Measurements from ENCODE around the gene CEP170B. TPM values are rescaled to one million over a fixed set of nuclear protein-coding genes. Genes with fewer than 3 reads are reported as not detected.

The CEP170B gene
- total and polyA plus RNA-seq, 2 donors from 2014 or later, result 8.1 to 42.4 TPM

GRCh38 chr14:104885031-104885972, 20.2 kb downstream of the CEP170B start:
- Histone ChIP-seq H3K9me3 (ENCODE audit: control insufficient read depth in 2 of 3, insufficient read depth in 1 of 3, low read length in 3 of 3) (no peaks in the 10 kb centered on the region), H3K9ac (ENCODE audit: low read length in 3 of 3) (no peak overlapping the region), H3K4me3 (ENCODE audit: low read length in 3 of 3) (no peak overlapping the region), H3K27ac (ENCODE audit: low read depth in 2 of 2, low read length in 2 of 2) (no peak overlapping the region), H3K4me1 (ENCODE audit: control insufficient read depth in 2 of 3, insufficient read depth in 2 of 3, low read depth in 1 of 3, low read length in 3 of 3) (no peaks in the 10 kb centered on the region), H3K27me3 (ENCODE audit: control insufficient read depth, insufficient read depth, low read length) (no peaks in the 10 kb centered on the region), H3K36me3 (ENCODE audit: control insufficient read depth in 2 of 3, insufficient read depth in 3 of 3, low read length in 3 of 3) (peaks cover 2 to 11% (median 6%) of the 10 kb centered on the region in 3 donors)
- peak in 1 of 5 donors; percentile 67 for DNase-seq
- intact Hi-C loops (cut with DNase I), result no loop called here
- FAIRE-seq, result no peak
- TF ChIP-seq, protein P1, sequence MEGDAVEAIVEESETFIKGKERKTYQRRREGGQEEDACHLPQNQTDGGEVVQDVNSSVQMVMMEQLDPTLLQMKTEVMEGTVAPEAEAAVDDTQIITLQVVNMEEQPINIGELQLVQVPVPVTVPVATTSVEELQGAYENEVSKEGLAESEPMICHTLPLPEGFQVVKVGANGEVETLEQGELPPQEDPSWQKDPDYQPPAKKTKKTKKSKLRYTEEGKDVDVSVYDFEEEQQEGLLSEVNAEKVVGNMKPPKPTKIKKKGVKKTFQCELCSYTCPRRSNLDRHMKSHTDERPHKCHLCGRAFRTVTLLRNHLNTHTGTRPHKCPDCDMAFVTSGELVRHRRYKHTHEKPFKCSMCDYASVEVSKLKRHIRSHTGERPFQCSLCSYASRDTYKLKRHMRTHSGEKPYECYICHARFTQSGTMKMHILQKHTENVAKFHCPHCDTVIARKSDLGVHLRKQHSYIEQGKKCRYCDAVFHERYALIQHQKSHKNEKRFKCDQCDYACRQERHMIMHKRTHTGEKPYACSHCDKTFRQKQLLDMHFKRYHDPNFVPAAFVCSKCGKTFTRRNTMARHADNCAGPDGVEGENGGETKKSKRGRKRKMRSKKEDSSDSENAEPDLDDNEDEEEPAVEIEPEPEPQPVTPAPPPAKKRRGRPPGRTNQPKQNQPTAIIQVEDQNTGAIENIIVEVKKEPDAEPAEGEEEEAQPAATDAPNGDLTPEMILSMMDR (IDR thresholded peaks at IDR 0.05; ENCODE audit: borderline replicate concordance, extremely low read depth, insufficient read depth), result no peak

DNA sequence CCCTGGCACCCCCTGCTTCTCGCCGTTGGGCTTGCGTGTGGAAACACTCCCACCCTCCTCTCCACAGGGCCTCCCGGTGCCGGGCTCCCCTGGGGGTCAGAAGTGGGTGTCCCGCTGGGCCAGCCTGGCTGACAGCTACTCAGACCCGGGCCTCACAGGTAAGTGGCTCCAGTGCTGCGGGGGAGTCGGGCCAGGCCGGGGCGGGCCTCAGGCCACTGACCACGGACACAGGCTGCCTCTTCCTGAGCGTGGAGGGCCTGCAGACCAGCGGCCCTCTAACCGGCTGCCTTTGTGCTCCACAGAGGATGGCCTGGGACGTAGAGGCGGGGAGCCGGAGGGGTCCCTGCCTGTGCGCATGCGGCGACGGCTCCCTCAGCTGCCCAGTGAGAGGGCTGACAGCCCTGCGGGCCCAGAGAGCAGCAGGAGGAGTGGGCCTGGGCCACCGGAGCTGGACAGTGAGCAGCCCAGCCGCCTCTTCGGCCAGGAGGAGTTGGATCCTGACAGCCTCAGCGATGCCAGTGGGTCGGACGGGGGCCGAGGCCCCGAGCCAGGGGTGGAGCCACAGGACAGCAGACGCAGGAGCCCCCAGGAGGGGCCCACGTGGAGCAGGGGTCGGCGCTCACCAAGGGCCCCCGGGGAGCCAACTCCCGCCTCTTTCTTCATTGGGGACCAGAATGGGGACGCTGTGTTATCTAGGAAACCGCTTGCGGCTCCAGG, 21.1 kb downstream of the CEP170B start:
- Histone ChIP-seq H3K4me1 (ENCODE audit: control insufficient read depth in 2 of 3, insufficient read depth in 2 of 3, low read depth in 1 of 3, low read length in 3 of 3) (no peaks in the 10 kb centered on the region), H3K27ac (ENCODE audit: low read depth in 2 of 2, low read length in 2 of 2) (no peak overlapping the region), H3K9me3 (ENCODE audit: control insufficient read depth in 2 of 3, insufficient read depth in 1 of 3, low read length in 3 of 3) (no peaks in the 10 kb centered on the region), H3K9ac (ENCODE audit: low read length in 3 of 3) (no peak overlapping the region), H3K4me3 (ENCODE audit: low read length in 3 of 3) (no peak overlapping the region), H3K36me3 (ENCODE audit: control insufficient read depth in 2 of 3, insufficient read depth in 3 of 3, low read length in 3 of 3) (peaks cover 0 to 4% (median 0%) of the 10 kb centered on the region in 3 donors), H3K27me3 (ENCODE audit: control insufficient read depth, insufficient read depth, low read length) (no peaks in the 10 kb centered on the region)
- FAIRE-seq (no peak), DNase-seq (peak in 2 of 5 donors; percentile 35 to 76)
- intact Hi-C loops (cut with DNase I), result no loop called here
- TF ChIP-seq, protein P1 (IDR thresholded peaks at IDR 0.05; ENCODE audit: borderline replicate concordance, extremely low read depth, insufficient read depth), result no peak

DNA sequence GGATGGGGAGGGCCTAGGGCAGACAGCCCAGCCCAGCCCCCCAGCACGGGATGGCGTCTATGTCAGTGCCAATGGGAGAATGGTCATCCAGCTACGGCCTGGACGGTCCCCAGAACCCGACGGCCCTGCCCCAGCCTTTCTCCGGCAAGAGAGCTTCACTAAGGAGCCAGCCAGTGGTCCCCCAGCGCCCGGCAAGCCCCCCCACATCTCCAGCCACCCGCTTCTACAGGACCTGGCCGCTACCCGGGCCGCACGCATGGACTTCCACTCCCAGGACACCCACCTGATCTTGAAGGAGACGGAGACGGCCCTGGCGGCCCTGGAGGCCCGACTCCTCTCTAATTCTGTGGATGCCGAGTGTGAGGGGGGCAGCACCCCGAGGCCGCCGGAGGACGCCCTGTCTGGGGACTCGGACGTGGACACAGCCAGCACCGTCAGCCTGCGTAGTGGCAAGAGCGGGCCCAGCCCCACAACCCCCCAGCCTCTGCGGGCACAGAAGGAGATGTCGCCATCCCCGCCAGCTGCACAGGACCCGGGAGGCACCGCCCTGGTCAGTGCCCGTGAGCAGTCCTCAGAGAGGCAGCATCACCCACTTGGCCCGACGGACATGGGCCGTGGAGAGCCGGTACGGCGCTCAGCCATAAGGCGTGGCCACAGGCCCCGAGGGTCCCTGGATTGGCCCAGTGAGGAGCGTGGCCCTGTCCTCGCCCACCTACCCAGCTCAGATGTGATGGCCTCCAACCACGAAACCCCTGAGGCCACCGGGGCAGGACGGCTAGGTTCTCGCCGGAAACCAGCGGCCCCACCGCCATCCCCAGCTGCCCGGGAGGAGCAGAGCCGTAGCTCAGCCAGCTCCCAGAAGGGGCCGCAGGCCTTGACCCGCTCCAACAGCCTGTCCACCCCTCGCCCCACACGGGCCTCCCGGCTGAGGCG, 21.9 kb downstream of the CEP170B start:
- Histone ChIP-seq H3K4me3 (ENCODE audit: low read length in 3 of 3) (no peak overlapping the region), H3K9me3 (ENCODE audit: control insufficient read depth in 2 of 3, insufficient read depth in 1 of 3, low read length in 3 of 3) (no peaks in the 10 kb centered on the region), H3K27me3 (ENCODE audit: control insufficient read depth, insufficient read depth, low read length) (no peaks in the 10 kb centered on the region), H3K4me1 (ENCODE audit: control insufficient read depth in 2 of 3, insufficient read depth in 2 of 3, low read depth in 1 of 3, low read length in 3 of 3) (no peaks in the 10 kb centered on the region), H3K27ac (ENCODE audit: low read depth in 2 of 2, low read length in 2 of 2) (no peak overlapping the region), H3K9ac (ENCODE audit: low read length in 3 of 3) (no peak overlapping the region), H3K36me3 (ENCODE audit: control insufficient read depth in 2 of 3, insufficient read depth in 3 of 3, low read length in 3 of 3) (peaks cover 0 to 4% (median 0%) of the 10 kb centered on the region in 3 donors)
- DNase-seq, result peak in 2 of 5 donors; percentile 32 to 66
- intact Hi-C loops (cut with DNase I), result no loop called here
- no peak for FAIRE-seq
- TF ChIP-seq, protein P1 (IDR thresholded peaks at IDR 0.05; ENCODE audit: borderline replicate concordance, extremely low read depth, insufficient read depth), result no peak
